ENCODE data around the gene KAT2B.

GRCh38 chr3:20046556-20046955 lies 6.3 kb downstream of the KAT2B start:
- TF ChIP-seq, protein P1, sequence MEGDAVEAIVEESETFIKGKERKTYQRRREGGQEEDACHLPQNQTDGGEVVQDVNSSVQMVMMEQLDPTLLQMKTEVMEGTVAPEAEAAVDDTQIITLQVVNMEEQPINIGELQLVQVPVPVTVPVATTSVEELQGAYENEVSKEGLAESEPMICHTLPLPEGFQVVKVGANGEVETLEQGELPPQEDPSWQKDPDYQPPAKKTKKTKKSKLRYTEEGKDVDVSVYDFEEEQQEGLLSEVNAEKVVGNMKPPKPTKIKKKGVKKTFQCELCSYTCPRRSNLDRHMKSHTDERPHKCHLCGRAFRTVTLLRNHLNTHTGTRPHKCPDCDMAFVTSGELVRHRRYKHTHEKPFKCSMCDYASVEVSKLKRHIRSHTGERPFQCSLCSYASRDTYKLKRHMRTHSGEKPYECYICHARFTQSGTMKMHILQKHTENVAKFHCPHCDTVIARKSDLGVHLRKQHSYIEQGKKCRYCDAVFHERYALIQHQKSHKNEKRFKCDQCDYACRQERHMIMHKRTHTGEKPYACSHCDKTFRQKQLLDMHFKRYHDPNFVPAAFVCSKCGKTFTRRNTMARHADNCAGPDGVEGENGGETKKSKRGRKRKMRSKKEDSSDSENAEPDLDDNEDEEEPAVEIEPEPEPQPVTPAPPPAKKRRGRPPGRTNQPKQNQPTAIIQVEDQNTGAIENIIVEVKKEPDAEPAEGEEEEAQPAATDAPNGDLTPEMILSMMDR (IDR thresholded peaks at IDR 0.05) = no peak
- TF ChIP-seq POLR2A (IDR thresholded peaks at IDR 0.05) = no peak
- TF ChIP-seq POLR2AphosphoS5 (IDR thresholded peaks at IDR 0.05) = no peak
